K562 (cell line): ENCODE data around the gene HSPB2. TPM values are rescaled to one million over a fixed set of nuclear protein-coding genes. Genes with fewer than 3 reads are reported as not detected.
A peak's percentile ranks its signal among the peaks of the same experiment; 100 is the strongest.

Experiments used
- ARHGAP35 ChIP-seq: fragments of 450-650 bp; IDR thresholded peaks from 2 replicates; pipeline ENCODE4 v1.6.1; 2018; ENCODE audit not compliant: partially characterized antibody
- CBFA2T3 ChIP-seq: fragments of 450-650 bp; IDR thresholded peaks from 2 replicates; pipeline ENCODE4 v1.6.1; 2017
- CC2D1A ChIP-seq: fragments of 450-650 bp; IDR thresholded peaks from 2 replicates; pipeline ENCODE4 v1.6.1; 2017; ENCODE audit warnings: mild to moderate bottlenecking
- DIDO1 ChIP-seq: fragments of 450-650 bp; IDR thresholded peaks from 2 replicates; pipeline ENCODE4 v1.6.1; 2016; ENCODE audit warnings: low read depth, missing biosample characterization, missing genetic modification characterization
- E2F3 ChIP-seq: fragments of 250-450 bp; sonication (Bioruptor Pico); IDR thresholded peaks from 2 replicates; pipeline ENCODE4 v1.4.0; 2020; ENCODE audit warnings: mild to moderate bottlenecking
- FIP1L1 ChIP-seq: fragments of 200-400 bp; formaldehyde crosslinking; IDR thresholded peaks from 2 replicates; pipeline ENCODE4 v1.6.1; 2018; ENCODE audit warnings: mild to moderate bottlenecking, low read depth, low read length; ENCODE audit not compliant: poor library complexity, severe bottlenecking
- FOXJ2 ChIP-seq: fragments of 200-800 bp; sonication (Bioruptor generic); IDR thresholded peaks from 2 replicates; pipeline ENCODE4 v1.6.1; 2016; ENCODE audit warnings: missing genetic modification characterization, missing compliant biosample characterization
- LARP7 ChIP-seq: fragments of 450-650 bp; IDR thresholded peaks from 2 replicates; pipeline ENCODE4 v1.6.1; 2016
- MIER1 ChIP-seq: fragments of 450-650 bp; IDR thresholded peaks from 2 replicates; pipeline ENCODE4 v1.6.1; 2016; ENCODE audit warnings: antibody characterized with exemption, mild to moderate bottlenecking, low read depth
- MTA3 ChIP-seq: fragments of 450-650 bp; formaldehyde crosslinking; IDR thresholded peaks from 2 replicates; pipeline ENCODE4 v1.6.1; 2017; ENCODE audit warnings: mild to moderate bottlenecking, borderline replicate concordance
- PHB ChIP-seq: fragments of 250-450 bp; sonication (Bioruptor Pico); IDR thresholded peaks from 2 replicates; pipeline ENCODE4 v1.5.0; 2021
- POLR2H ChIP-seq: IDR thresholded peaks from 2 replicates; pipeline ENCODE4 v1.6.1; 2016; ENCODE audit warnings: missing genetic modification characterization, low read depth, mild to moderate bottlenecking, control low read depth, missing compliant biosample characterization, moderate library complexity
- POLR3G ChIP-seq: IDR thresholded peaks from 2 replicates; pipeline ENCODE4 v1.6.1; 2011; ENCODE audit not compliant: insufficient read length, insufficient replicate concordance; ENCODE audit errors: extremely low read depth
- SAFB ChIP-seq: fragments of 200-400 bp; formaldehyde crosslinking; IDR thresholded peaks from 2 replicates; pipeline ENCODE4 v1.6.1; 2017; ENCODE audit warnings: low read depth, low read length, borderline replicate concordance
- SMARCA4 ChIP-seq: fragments of 450-650 bp; IDR thresholded peaks from 2 replicates; pipeline ENCODE4 v1.6.1; 2016
- SMARCE1 ChIP-seq: fragments of 450-650 bp; IDR thresholded peaks from 2 replicates; pipeline ENCODE4 v1.7.1; 2016; ENCODE audit warnings: mild to moderate bottlenecking
- SNIP1 ChIP-seq: fragments of 450-650 bp; IDR thresholded peaks from 2 replicates; pipeline ENCODE4 v1.7.1; 2017; ENCODE audit warnings: low read depth, mild to moderate bottlenecking
- TAF15 ChIP-seq: fragments of 200-400 bp; formaldehyde crosslinking; IDR thresholded peaks from 2 replicates; pipeline ENCODE4 v1.6.1; 2017; ENCODE audit warnings: mild to moderate bottlenecking, low read depth, low read length, moderate library complexity
- TRIM28 ChIP-seq: fragments of 450-650 bp; IDR thresholded peaks from 2 replicates; pipeline ENCODE4 v1.6.1; 2017
- ZNF507 ChIP-seq: conservative IDR thresholded peaks from 2 replicates; pipeline ENCODE4 v1.6.1; 2017; ENCODE audit warnings: missing genetic modification characterization, missing compliant biosample characterization
- ZNF77 ChIP-seq: fragments of 250-450 bp; sonication (Bioruptor Pico); IDR thresholded peaks from 2 replicates; pipeline ENCODE4 v1.5.0; 2020
- polyA plus RNA-seq, 8 experiments: library from polyadenylated mRNA; depleted of rRNA in 4 of 8; stranded (reverse) in 5 of 8; unstranded in 3 of 8; fragments of >200 nt; fragmentation: Nextera tagmentation in 2 of 8; fragmentation: Illumina TruSeq in 1 of 8; extraction: Ambion mirVana in 2 of 8; extraction: Trizol in 1 of 8; gene quantifications; 2 replicates each; pipeline versions ENCODE4 v1.2.1 to v1.2.3, GENCODE V29; 2011 to 2014; ENCODE audit warnings: inconsistent platforms in 1 of 8, missing spikeins in 1 of 8
- total RNA-seq, 7 experiments: library from RNA; depleted of rRNA in 6 of 7; stranded (reverse); fragments of >200 nt in 6 of 7; fragmentation: Illumina TruSeq in 2 of 7; extraction: Trizol in 2 of 7; gene quantifications; 2 replicates each; pipeline versions ENCODE4 v1.2.1 to v1.2.3, GENCODE V29; 2011 to 2021; ENCODE audit warnings: low replicate concordance in 1 of 7
- TF ChIP-seq, protein P1 (sequence below): fragments of 250-450 bp; sonication (Bioruptor Pico); IDR thresholded peaks from 2 replicates; pipeline ENCODE4 v1.5.0; 2021
- TF ChIP-seq, protein P2 (sequence below): fragments of 250-450 bp; sonication (Bioruptor Pico); IDR thresholded peaks from 2 replicates; pipeline ENCODE4 v1.8.0; 2022; ENCODE audit warnings: moderate library complexity, mild to moderate bottlenecking, inconsistent platforms
- TF ChIP-seq, protein P3 (sequence below): fragments of 250-450 bp; sonication (Bioruptor Pico); IDR thresholded peaks from 2 replicates; pipeline ENCODE4 v1.8.0; 2021; ENCODE audit warnings: moderate library complexity, mild to moderate bottlenecking, inconsistent platforms
- TF ChIP-seq, protein P4 (sequence below), 2 experiments: fragments of 450-650 bp; IDR thresholded peaks; 2 replicates each; pipeline ENCODE4 v1.6.1; 2018; ENCODE audit warnings: mild to moderate bottlenecking in 2 of 2, low read depth in 1 of 2; ENCODE audit not compliant: partially characterized antibody in 2 of 2

HSPB2 gene
- total and polyA plus RNA-seq, 9 of the 15 experiments (the other 6 are each of a cell fraction or from before 2014, with no cell fraction given) = 0.06 to 0.35 (median 0.11) TPM; not detected in 5

DNA sequence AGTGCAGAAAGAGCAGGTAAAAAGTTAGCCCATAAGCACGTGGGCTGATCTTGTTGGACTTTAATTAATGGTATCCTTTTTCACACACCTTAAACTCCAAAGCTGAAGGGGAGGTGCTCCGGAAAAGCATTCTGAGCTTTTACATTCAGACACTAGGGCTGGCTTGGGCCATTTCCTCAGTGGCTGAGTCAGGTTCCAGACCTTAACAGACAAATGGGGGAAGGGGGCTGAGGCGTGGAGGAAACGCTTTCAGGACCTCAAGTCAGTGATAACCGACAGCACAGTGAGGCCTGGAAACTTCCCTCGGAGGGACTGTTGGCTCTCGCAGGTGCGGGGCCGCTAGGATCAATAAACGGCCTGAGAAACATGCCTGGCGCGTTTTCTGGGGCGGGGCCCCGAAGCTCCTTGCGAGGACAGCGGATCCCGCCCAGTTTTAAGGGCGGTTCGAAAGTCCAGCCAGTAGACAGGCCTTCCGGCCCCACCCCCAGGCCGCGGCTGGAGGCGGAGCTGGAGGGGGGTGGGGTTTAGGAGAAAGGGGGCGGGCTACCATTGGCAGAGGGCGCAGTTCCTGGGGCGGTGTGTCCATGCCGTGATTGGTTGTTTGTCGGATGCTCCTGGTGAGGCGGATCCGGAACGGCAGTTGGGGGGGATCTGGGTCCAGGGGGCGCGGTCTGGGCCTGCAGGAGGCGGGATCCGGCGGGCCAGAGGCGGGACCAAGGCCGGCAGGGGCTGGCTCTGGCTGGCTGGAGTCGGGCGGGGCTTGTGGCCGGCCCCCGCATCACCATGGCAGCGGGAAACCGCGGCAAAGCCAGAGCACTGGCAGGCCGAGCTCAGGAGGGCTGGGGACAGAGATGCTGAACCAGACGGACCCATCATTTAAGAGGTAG is 14.2 kb downstream of the HSPB2 start (continued):
- TF ChIP-seq, protein P1, sequence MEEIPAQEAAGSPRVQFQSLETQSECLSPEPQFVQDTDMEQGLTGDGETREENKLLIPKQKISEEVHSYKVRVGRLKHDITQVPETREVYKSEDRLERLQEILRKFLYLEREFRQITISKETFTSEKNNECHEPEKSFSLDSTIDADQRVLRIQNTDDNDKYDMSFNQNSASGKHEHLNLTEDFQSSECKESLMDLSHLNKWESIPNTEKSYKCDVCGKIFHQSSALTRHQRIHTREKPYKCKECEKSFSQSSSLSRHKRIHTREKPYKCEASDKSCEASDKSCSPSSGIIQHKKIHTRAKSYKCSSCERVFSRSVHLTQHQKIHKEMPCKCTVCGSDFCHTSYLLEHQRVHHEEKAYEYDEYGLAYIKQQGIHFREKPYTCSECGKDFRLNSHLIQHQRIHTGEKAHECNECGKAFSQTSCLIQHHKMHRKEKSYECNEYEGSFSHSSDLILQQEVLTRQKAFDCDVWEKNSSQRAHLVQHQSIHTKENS (CRISPR knock-in tag) = no peak
- TF ChIP-seq SMARCA4 (peak; percentile 57; the same call in 1 of the 2 replicates), MIER1 (no peak; the same call in 1 of the 2 replicates), ARHGAP35 (no peak), SAFB (no peak), POLR3G (no peak), TAF15 (no peak), TRIM28 (peak; percentile 68; the same call in 1 of the 2 replicates), LARP7 (no peak), FOXJ2 (tag) (0 out of 2 replicates have a peak, but pooled peaks have one; percentile 46), MTA3 (peak; percentile 53; the same call in 1 of the 2 replicates), SMARCE1 (peak; percentile 65), FIP1L1 (no peak), PHB (no peak), CC2D1A (no peak), SNIP1 (no peak), ZNF77 (CRISPR knock-in tag) (no peak), DIDO1 (tag) (no peak), ZNF507 (no peak), CBFA2T3 (no peak), E2F3 (CRISPR knock-in tag) (0 out of 2 replicates have a peak, but pooled peaks have one; percentile 56), POLR2H (tag) (peak; percentile 60)
- TF ChIP-seq, protein P2, sequence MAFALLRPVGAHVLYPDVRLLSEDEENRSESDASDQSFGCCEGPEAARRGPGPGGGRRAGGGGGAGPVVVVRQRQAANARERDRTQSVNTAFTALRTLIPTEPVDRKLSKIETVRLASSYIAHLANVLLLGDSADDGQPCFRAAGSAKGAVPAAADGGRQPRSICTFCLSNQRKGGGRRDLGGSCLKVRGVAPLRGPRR (CRISPR knock-in tag) = no peak
- TF ChIP-seq, protein P3, sequence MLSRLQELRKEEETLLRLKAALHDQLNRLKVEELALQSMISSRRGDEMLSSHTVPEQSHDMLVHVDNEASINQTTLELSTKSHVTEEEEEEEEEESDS (CRISPR knock-in tag) = no peak
- TF ChIP-seq, protein P4, sequence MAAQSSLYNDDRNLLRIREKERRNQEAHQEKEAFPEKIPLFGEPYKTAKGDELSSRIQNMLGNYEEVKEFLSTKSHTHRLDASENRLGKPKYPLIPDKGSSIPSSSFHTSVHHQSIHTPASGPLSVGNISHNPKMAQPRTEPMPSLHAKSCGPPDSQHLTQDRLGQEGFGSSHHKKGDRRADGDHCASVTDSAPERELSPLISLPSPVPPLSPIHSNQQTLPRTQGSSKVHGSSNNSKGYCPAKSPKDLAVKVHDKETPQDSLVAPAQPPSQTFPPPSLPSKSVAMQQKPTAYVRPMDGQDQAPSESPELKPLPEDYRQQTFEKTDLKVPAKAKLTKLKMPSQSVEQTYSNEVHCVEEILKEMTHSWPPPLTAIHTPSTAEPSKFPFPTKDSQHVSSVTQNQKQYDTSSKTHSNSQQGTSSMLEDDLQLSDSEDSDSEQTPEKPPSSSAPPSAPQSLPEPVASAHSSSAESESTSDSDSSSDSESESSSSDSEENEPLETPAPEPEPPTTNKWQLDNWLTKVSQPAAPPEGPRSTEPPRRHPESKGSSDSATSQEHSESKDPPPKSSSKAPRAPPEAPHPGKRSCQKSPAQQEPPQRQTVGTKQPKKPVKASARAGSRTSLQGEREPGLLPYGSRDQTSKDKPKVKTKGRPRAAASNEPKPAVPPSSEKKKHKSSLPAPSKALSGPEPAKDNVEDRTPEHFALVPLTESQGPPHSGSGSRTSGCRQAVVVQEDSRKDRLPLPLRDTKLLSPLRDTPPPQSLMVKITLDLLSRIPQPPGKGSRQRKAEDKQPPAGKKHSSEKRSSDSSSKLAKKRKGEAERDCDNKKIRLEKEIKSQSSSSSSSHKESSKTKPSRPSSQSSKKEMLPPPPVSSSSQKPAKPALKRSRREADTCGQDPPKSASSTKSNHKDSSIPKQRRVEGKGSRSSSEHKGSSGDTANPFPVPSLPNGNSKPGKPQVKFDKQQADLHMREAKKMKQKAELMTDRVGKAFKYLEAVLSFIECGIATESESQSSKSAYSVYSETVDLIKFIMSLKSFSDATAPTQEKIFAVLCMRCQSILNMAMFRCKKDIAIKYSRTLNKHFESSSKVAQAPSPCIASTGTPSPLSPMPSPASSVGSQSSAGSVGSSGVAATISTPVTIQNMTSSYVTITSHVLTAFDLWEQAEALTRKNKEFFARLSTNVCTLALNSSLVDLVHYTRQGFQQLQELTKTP (IDR thresholded peaks at IDR 0.05; ENCODE audit: low read depth in 1 of 2, partially characterized antibody in 2 of 2) = peak in 1 of 2 experiments; percentile 26
